ENCODE results near the gene MOK. TPM values are rescaled to one million over a fixed set of nuclear protein-coding genes. Genes with fewer than 3 reads are reported as not detected.

Gene MOK
- total RNA-seq, 3 donors from 2014 or later = 6.2 to 11.2 (median 7.4) TPM

DNA sequence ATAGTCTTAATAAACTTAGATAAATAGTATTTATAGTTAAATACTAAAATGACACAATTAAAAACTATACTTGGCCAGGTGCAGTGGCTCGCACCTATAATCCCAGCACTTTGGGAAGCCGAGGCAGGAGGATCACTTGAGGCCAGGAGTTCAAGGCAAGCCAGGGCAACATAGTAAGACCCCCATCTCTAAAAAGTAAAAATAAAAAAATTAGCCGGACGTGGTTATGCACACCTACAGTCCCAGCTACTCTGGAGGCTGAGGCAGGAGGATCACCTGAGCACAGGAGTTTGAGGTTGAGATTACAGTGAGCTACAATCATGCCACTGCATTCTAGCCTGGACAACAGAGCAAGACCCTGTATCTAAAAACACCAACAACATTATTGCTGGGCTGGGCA is 41.7 kb upstream of the MOK start:
- no peak for ATAC-seq

GRCh38 chr14:102345232-102345631 is 40.3 kb upstream of the MOK start:
- TF ChIP-seq, protein P1, sequence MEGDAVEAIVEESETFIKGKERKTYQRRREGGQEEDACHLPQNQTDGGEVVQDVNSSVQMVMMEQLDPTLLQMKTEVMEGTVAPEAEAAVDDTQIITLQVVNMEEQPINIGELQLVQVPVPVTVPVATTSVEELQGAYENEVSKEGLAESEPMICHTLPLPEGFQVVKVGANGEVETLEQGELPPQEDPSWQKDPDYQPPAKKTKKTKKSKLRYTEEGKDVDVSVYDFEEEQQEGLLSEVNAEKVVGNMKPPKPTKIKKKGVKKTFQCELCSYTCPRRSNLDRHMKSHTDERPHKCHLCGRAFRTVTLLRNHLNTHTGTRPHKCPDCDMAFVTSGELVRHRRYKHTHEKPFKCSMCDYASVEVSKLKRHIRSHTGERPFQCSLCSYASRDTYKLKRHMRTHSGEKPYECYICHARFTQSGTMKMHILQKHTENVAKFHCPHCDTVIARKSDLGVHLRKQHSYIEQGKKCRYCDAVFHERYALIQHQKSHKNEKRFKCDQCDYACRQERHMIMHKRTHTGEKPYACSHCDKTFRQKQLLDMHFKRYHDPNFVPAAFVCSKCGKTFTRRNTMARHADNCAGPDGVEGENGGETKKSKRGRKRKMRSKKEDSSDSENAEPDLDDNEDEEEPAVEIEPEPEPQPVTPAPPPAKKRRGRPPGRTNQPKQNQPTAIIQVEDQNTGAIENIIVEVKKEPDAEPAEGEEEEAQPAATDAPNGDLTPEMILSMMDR (IDR thresholded peaks at IDR 0.05) = no peak
- Histone ChIP-seq H3K4me3 (no peak overlapping the region), H3K4me1 (ENCODE audit: low read depth) (no peaks in the 10 kb centered on the region), H3K36me3 (ENCODE audit: low read depth) (no peaks in the 10 kb centered on the region), H3K9me3 (no peaks in the 10 kb centered on the region)
- ATAC-seq = no peak
- intact Hi-C loops (cut with DNase I, micrococcal nuclease) = no loop called here
- DNase-seq = no peak

More for the DNA sequence above, 41.7 kb upstream of the MOK start:
- Histone ChIP-seq H3K9me3 (no peaks in the 10 kb centered on the region), H3K4me1 (ENCODE audit: low read depth) (no peaks in the 10 kb centered on the region), H3K36me3 (ENCODE audit: low read depth) (no peaks in the 10 kb centered on the region), H3K4me3 (no peak overlapping the region)
- no peak for DNase-seq
- TF ChIP-seq, protein P1 (IDR thresholded peaks at IDR 0.05) = no peak
- intact Hi-C loops (cut with DNase I, micrococcal nuclease) = no loop called here

DNA sequence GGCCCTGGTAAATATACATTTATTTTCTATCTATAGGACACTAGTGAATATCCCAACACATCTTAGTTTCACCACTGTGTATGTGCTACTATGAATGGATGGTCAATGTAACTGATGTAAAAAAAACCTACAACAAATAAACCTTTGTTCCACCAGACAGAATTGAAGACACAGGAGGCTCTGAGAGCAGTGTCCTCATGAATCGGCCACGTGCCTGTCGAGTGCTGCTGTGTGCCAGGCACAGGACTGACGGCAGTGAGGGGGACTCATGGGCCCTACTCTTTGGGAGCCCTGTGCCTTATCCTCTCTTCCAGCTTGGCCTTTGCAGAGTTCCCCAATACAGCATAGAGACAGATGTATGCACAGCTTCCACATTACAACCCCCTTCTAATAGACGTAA is 39.5 kb upstream of the MOK start:
- DNase-seq = no peak
- Histone ChIP-seq H3K9me3 (no peaks in the 10 kb centered on the region), H3K4me3 (no peak overlapping the region), H3K36me3 (ENCODE audit: low read depth) (no peaks in the 10 kb centered on the region), H3K4me1 (ENCODE audit: low read depth) (no peaks in the 10 kb centered on the region)
- intact Hi-C loops (cut with DNase I, micrococcal nuclease) = no loop called here
- TF ChIP-seq, protein P1 (IDR thresholded peaks at IDR 0.05) = no peak
- no peak for ATAC-seq

DNA sequence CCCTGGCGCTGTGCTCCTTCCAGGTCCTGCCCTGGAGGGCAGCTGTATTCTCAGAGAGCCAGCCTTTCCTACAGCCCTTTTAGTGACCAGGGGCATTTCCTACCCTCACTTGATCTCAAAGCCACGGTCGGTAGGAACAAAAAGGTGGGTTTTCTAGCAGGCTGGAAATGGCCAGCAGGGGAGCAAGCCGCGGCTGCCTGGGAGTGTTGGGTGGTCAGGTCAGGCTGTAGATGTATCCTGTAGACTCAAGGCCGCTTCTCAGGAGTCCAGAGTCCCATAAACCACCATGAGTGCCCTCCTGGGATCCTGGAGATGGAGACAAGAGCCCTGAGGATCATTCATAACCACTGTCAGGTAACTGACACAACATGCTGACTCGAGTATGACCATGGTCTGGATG is 39.1 kb upstream of the MOK start:
- Histone ChIP-seq H3K4me1 (ENCODE audit: low read depth) (no peaks in the 10 kb centered on the region), H3K36me3 (ENCODE audit: low read depth) (no peaks in the 10 kb centered on the region), H3K9me3 (no peaks in the 10 kb centered on the region), H3K4me3 (no peak overlapping the region)
- DNase-seq (no peak), ATAC-seq (no peak)
- TF ChIP-seq, protein P1 (IDR thresholded peaks at IDR 0.05) = no peak
- intact Hi-C loops (cut with DNase I, micrococcal nuclease) = no loop called here

DNA sequence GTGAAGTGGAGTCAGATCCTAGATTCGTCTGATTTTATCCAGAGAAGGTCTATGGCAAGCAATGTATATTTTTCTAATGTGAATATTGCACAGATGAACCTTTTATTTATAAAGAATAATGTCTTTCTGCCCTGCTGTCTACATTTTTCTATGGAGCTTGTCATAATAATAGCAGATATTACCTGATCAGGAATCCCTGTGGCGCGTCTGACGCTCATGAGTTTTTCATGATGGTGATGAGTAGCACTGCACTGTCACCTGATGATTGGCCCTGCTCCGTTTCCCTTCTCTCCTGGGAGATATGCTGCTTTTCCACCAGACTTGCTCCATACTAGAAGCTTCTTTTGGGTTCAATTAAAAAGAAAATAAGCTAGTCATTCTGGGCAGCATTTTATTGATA is 37.3 kb upstream of the MOK start:
- intact Hi-C loops (cut with DNase I, micrococcal nuclease) = no loop called here
- Histone ChIP-seq H3K36me3 (ENCODE audit: low read depth) (no peaks in the 10 kb centered on the region), H3K4me1 (ENCODE audit: low read depth) (no peaks in the 10 kb centered on the region), H3K9me3 (no peaks in the 10 kb centered on the region), H3K4me3 (no peak overlapping the region)
- ATAC-seq (no peak), DNase-seq (no peak)
- TF ChIP-seq, protein P1 (IDR thresholded peaks at IDR 0.05) = no peak

DNA sequence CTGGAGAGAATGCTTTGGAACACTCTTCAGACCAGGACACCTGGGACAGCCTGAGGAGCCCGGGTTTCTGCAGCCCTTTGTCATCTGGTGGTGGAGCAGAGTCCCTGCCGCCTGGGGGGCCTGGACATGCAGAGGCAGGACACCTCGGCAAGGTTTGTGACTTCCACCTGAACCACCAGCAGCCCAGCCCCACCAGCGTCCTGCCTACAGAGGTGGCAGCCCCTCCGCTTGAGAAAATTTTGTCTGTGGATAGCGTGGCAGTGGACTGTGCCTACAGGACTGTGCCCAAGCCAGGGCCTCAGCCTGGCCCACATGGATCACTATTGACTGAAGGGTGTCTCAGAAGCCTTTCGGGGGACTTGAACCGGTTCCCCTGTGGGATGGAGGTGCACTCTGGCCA is 36.6 kb upstream of the MOK start:
- Histone ChIP-seq H3K36me3 (ENCODE audit: low read depth) (no peaks in the 10 kb centered on the region), H3K4me3 (no peak overlapping the region), H3K9me3 (no peaks in the 10 kb centered on the region), H3K4me1 (ENCODE audit: low read depth) (no peaks in the 10 kb centered on the region)
- TF ChIP-seq, protein P1 (IDR thresholded peaks at IDR 0.05) = no peak
- intact Hi-C loops (cut with DNase I, micrococcal nuclease) = no loop called here
- ATAC-seq (no peak), DNase-seq (no peak)
